ENCODE results near the gene EMC1. TPM values are rescaled to one million over a fixed set of nuclear protein-coding genes. Genes with fewer than 3 reads are reported as not detected.
"Not testable (repeated sequence)": the region's sequence is repeated elsewhere in the genome, so short reads cannot be mapped to it uniquely, and the experiment has no call there.

EMC1 gene
- total RNA-seq, 1 experiment from 2014 or later, result 66.4 TPM

GRCh38 chr1:19190468-19190867, 60.9 kb downstream of the EMC1 start:
- DNase-seq (ENCODE audit: low read depth), result no peak

GRCh38 chr1:19189270-19189669, 62.1 kb downstream of the EMC1 start:
- no peak for DNase-seq (ENCODE audit: low read depth)

- DNase-seq (ENCODE audit: low read depth), result no peak
These were observed 63.5 kb downstream of the EMC1 start for GRCh38 chr1:19187852-19188251.

- no peak for DNase-seq (ENCODE audit: low read depth)
These were observed 65.3 kb downstream of the EMC1 start for GRCh38 chr1:19186001-19186400.

GRCh38 chr1:19182223-19182622, 69.1 kb downstream of the EMC1 start:
- no peak for DNase-seq (ENCODE audit: low read depth)

GRCh38 chr1:19180265-19180657, 71.1 kb downstream of the EMC1 start:
- not testable (repeated sequence) for DNase-seq (ENCODE audit: low read depth)

- peak; percentile 15 for DNase-seq (ENCODE audit: low read depth)
These were observed 71.6 kb downstream of the EMC1 start for GRCh38 chr1:19179597-19180264.

GRCh38 chr1:19178734-19179398, 72.5 kb downstream of the EMC1 start:
- no peak for DNase-seq (ENCODE audit: low read depth)

GRCh38 chr1:19177811-19178210, 73.5 kb downstream of the EMC1 start:
- no peak for DNase-seq (ENCODE audit: low read depth)

- DNase-seq (ENCODE audit: low read depth), result peak; percentile 73
These were observed 81.7 kb downstream of the EMC1 start for GRCh38 chr1:19169642-19170041.

- DNase-seq (ENCODE audit: low read depth), result no peak
These were observed 84.2 kb downstream of the EMC1 start for GRCh38 chr1:19167140-19167539.

GRCh38 chr1:19166066-19166465, 85.3 kb downstream of the EMC1 start:
- DNase-seq (ENCODE audit: low read depth), result no peak

Other genes starting within 250 kb of the EMC1 start
- 53.8 and 59.2 TPM in 2 replicates for gene UBR4, start 41.3 kb downstream of the EMC1 start, total RNA-seq (2014; rRNA removed)
- 59.6 and 61.5 TPM in 2 replicates for gene MRTO4, start 281 bp upstream of the EMC1 start, total RNA-seq (2014; rRNA removed)
- gene AKR7A3, start 37.2 kb upstream of the EMC1 start, total RNA-seq (2014; rRNA removed), result 0.92 and 1.7 TPM in 2 replicates
- 193 and 253 TPM in 2 replicates for gene AKR7A2, start 60.6 kb upstream of the EMC1 start, total RNA-seq (2014; rRNA removed)
- 32.8 and 34.4 TPM in 2 replicates for gene SLC66A1, start 60.8 kb upstream of the EMC1 start, total RNA-seq (2014; rRNA removed)
- gene CAPZB, start 234.0 kb upstream of the EMC1 start, total RNA-seq (2014; rRNA removed), result 97.1 and 134 TPM in 2 replicates

All from LHCN-M2 (cell line).